CD4-positive, alpha-beta T cell (primary cell): ENCODE results near the gene ME3. TPM values are rescaled to one million over a fixed set of nuclear protein-coding genes. Genes with fewer than 3 reads are reported as not detected.

Experiments
- ATAC-seq: fragments of 200-7000 bp; cut with Tn5 transposase; one replicate; pipeline ENCODE4 v1.10.0; 2022; ENCODE audit warnings: mild to moderate bottlenecking; ENCODE audit not compliant: poor library complexity
- CTCF ChIA-PET: fragments of 350-600 bp; sonication (Branson Sonifier 250); formaldehyde crosslinking; loops from one replicate; lab custom pipeline; 2021; ENCODE audit warnings: antibody characterized with exemption, inconsistent platforms; lab: Charles Lee
- POLR2A ChIA-PET: fragments of 350-600 bp; sonication (Branson Sonifier 250); formaldehyde crosslinking; loops from one replicate; lab custom pipeline; 2021; ENCODE audit warnings: antibody characterized with exemption, inconsistent platforms; lab: Charles Lee
- DNase-seq, 14 experiments: peaks; one replicate each; pipeline ENCODE4 v3.0.0-alpha.2; 2013 to 2020; ENCODE audit warnings: mixed read lengths in 2 of 14
- H3K27ac ChIP-seq, 2 donors: one replicate each; pipeline versions ENCODE4 v1.5.1 to v1.7.0; 2013; ENCODE audit warnings: low read length in 2 of 2, low read depth in 1 of 2, mild to moderate bottlenecking in 1 of 2
- H3K27me3 ChIP-seq, 2 experiments: 1 replicate in 1 of 2; 2 replicates in 1 of 2; pipeline versions ENCODE4 v1.6.1 to v1.7.0; 2013; ENCODE audit warnings: low read length in 2 of 2, control low read depth in 1 of 2, mild to moderate bottlenecking in 1 of 2, moderate library complexity in 1 of 2; ENCODE audit not compliant: insufficient read depth in 2 of 2, control insufficient read depth in 1 of 2
- H3K36me3 ChIP-seq: one replicate; pipeline ENCODE4 v1.6.1; 2013; ENCODE audit warnings: low read length, control low read depth; ENCODE audit not compliant: insufficient read depth
- H3K4me1 ChIP-seq: one replicate; pipeline ENCODE4 v1.6.1; 2013; ENCODE audit warnings: low read length, control low read depth; ENCODE audit not compliant: insufficient read depth
- H3K4me3 ChIP-seq: one replicate; pipeline ENCODE4 v1.5.1; 2013; ENCODE audit warnings: mild to moderate bottlenecking, low read length, moderate library complexity
- H3K9me3 ChIP-seq, 2 experiments: 1 replicate in 1 of 2; 2 replicates in 1 of 2; pipeline versions ENCODE4 v1.6.1 to v1.7.0; 2013; ENCODE audit warnings: low read length in 2 of 2, mild to moderate bottlenecking in 2 of 2, control low read depth in 1 of 2, moderate library complexity in 1 of 2; ENCODE audit not compliant: control insufficient read depth in 1 of 2, insufficient read depth in 1 of 2
- H3K27ac Mint-ChIP-seq: one replicate; pipeline ENCODE4 v1.8.0; 2020; ENCODE audit warnings: mixed read lengths
- H3K27me3 Mint-ChIP-seq: one replicate; pipeline ENCODE4 v1.8.0; 2021; ENCODE audit warnings: mixed read lengths
- H3K36me3 Mint-ChIP-seq: one replicate; pipeline ENCODE4 v1.8.0; 2021; ENCODE audit warnings: low read depth, mixed read lengths
- H3K4me1 Mint-ChIP-seq: one replicate; pipeline ENCODE4 v1.8.0; 2021; ENCODE audit warnings: low read depth, mixed read lengths
- H3K4me3 Mint-ChIP-seq: one replicate; pipeline ENCODE4 v1.8.0; 2020; ENCODE audit warnings: mild to moderate bottlenecking, mixed read lengths
- H3K9me3 Mint-ChIP-seq: one replicate; pipeline ENCODE4 v1.8.0; 2020; ENCODE audit warnings: mixed read lengths
- intact Hi-C, 2 experiments: fragments of 100-400 bp; cut with DNase I in 1 of 2; cut with micrococcal nuclease in 1 of 2; formaldehyde crosslinking; loops; one replicate each; pipeline versions ENCODE4 v1.15.1 to v1.9.0; 2023 to 2025; cut with DNase I, micrococcal nuclease
- total RNA-seq, 174 experiments: library from RNA in 2 of 174; stranded (reverse) in 2 of 174; gene quantifications; one replicate each; pipeline ENCODE4 v1.2.3 and lab custom pipeline; 2021 to 2026
- TF ChIP-seq, protein P1 (sequence below): fragments of 200-600 bp; IDR thresholded peaks from one replicate; pipeline ENCODE4 v1.8.0; 2022; ENCODE audit warnings: antibody characterized with exemption, mild to moderate bottlenecking

ME3 gene
- total RNA-seq, 2 experiments from 2014 or later = 9.1 to 10.6 TPM

DNA sequence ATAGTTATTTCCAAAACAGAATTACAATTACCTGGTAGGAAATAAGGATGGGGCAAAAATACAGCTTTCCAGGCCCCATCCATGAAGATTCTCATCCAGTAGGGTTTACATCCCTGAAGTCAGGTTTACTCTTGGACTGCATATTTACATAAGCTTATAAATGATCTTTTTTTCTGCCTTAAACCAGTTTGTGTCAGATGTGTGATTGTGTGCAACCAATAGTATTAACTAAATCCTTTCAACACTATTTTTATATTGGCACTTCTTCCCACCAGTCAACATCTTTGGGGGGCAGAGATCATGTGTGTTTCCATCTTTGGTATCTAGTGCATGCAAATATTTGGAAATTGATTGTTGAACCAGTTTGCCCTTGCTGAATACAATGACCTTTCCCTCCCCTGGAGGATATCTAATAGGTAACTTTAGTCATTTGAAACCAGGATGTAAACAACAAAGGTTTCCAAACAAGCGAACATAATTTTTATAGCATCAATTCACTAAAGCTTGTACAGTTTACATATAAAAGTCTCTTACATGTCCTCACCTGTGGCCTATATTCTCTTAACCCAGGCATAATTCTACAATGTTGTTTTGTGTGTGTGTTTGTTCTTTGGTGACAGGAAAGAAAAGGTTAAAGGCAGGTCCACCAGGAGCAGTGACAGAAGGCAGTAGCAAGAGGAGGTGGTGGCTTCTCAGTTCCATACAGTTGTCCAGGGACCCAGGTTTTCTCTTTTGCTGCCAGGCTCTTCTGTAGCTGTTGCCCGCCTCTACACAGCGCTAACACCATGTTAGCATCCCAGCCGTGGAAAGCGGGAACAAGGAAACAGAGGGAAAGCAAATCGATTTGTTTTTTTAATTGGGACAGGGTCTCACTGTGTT, 1.7 kb upstream of the ME3 start:
- H3K4me3 ChIP-seq = no peak overlapping the region
- intact Hi-C loops = no loop called here
- no peaks in the 10 kb centered on the region for H3K36me3 Mint-ChIP-seq
- peaks cover 13% of the 10 kb centered on the region for H3K4me1 ChIP-seq
- H3K9me3 Mint-ChIP-seq = no peaks in the 10 kb centered on the region
- H3K27ac ChIP-seq = no peak overlapping the region
- TF ChIP-seq, protein P1, sequence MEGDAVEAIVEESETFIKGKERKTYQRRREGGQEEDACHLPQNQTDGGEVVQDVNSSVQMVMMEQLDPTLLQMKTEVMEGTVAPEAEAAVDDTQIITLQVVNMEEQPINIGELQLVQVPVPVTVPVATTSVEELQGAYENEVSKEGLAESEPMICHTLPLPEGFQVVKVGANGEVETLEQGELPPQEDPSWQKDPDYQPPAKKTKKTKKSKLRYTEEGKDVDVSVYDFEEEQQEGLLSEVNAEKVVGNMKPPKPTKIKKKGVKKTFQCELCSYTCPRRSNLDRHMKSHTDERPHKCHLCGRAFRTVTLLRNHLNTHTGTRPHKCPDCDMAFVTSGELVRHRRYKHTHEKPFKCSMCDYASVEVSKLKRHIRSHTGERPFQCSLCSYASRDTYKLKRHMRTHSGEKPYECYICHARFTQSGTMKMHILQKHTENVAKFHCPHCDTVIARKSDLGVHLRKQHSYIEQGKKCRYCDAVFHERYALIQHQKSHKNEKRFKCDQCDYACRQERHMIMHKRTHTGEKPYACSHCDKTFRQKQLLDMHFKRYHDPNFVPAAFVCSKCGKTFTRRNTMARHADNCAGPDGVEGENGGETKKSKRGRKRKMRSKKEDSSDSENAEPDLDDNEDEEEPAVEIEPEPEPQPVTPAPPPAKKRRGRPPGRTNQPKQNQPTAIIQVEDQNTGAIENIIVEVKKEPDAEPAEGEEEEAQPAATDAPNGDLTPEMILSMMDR = no peak
- DNase-seq (no peak), ATAC-seq (no peak)
- POLR2A ChIA-PET = no interaction called here
- H3K4me1 Mint-ChIP-seq = peaks cover 17% of the 10 kb centered on the region
- H3K27me3 ChIP-seq = no peaks in the 10 kb centered on the region
- H3K36me3 ChIP-seq = no peaks in the 10 kb centered on the region
- no peak overlapping the region for H3K27ac Mint-ChIP-seq
- peaks cover 11% of the 10 kb centered on the region for H3K27me3 Mint-ChIP-seq
- H3K9me3 ChIP-seq = no peaks in the 10 kb centered on the region
- CTCF ChIA-PET = no interaction called here
- peak overlapping the region; percentile 85 for H3K4me3 Mint-ChIP-seq

DNA sequence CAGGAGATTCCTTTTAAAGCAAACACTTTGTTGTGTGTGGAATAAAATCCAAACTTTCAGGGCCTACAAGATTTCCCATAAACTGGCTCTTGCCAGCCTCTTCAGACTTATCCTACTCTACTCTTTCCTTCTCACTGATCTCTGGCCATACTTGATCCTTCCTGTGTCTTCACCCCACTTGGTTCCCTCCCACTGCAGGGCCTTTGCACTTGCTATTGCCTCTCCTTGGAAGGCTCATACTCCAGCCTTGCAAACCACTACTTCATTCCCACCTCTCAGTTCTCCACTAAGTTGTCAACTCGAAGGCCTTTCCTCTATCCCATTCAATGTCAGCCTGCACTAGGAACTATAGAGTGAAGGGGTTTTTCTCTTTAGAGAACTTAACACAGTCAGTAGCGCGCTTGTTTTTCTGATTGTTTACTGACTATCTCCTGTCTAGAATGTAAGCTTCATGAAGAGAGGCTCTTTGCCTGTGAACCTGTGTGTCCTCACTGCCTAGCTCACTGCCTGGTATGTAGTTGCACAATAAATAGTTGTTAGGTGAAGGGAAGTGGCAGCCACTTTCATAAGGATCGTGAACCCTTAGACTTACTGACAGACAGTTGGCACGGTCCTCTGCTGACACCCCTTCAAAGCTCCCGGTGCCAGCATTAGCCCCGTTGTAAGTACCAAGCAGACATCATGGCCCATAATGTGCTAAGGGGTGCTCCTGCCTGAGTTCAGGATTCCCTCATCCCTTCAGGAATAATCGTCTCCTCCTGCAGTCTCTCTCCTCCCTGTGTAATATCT, 833 bp upstream of the ME3 start:
- TF ChIP-seq, protein P1 = no peak
- Mint-ChIP-seq H3K4me1 (peaks cover 18% of the 10 kb centered on the region), H3K4me3 (peak overlapping the region; percentile 85), H3K27ac (no peak overlapping the region), H3K9me3 (no peaks in the 10 kb centered on the region), H3K27me3 (peaks cover 18% of the 10 kb centered on the region), H3K36me3 (no peaks in the 10 kb centered on the region)
- H3K4me1 ChIP-seq = peaks cover 13% of the 10 kb centered on the region
- CTCF ChIA-PET = no interaction called here
- H3K36me3 ChIP-seq = no peaks in the 10 kb centered on the region
- H3K4me3 ChIP-seq = no peak overlapping the region
- no peak for ATAC-seq
- no peaks in the 10 kb centered on the region for H3K27me3 ChIP-seq
- intact Hi-C loops = no loop called here
- no peak for DNase-seq
- no peaks in the 10 kb centered on the region for H3K9me3 ChIP-seq
- no peak overlapping the region for H3K27ac ChIP-seq
- POLR2A ChIA-PET = no interaction called here

DNA sequence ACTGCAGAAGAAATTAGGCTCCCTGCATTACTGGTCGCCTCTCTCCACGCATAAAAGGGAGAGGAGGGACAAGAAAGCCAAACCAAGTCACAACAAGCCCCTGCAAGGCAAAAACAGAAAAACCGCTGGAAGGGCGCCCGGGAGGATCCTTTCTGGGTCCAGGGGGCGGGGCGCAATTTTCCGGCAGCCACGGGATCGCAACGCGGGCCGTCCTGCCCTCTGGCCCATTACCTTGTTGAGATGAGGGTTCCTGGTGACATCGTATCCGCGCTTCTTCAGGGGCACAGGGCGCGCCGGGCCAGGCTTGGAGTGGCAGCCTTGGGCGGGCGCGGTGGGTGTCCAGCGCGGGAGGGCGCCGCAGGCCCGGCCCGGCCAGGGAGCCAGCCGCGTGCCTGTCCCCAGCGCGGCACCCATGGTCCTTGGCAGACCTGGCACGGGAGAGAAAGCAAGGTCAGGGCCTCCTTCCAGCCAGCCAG, 847 bp downstream of the ME3 start:
- H3K4me3 Mint-ChIP-seq = peak overlapping the region; percentile 84
- Histone ChIP-seq H3K27me3 (no peaks in the 10 kb centered on the region), H3K27ac (no peak overlapping the region), H3K4me3 (peak overlapping the region; percentile 70), H3K36me3 (no peaks in the 10 kb centered on the region), H3K9me3 (no peaks in the 10 kb centered on the region), H3K4me1 (peaks cover 13% of the 10 kb centered on the region)
- ATAC-seq = peak; percentile 37
- ChIA-PET CTCF (no interaction called here), POLR2A (no interaction called here)
- no peaks in the 10 kb centered on the region for H3K36me3 Mint-ChIP-seq
- no peaks in the 10 kb centered on the region for H3K9me3 Mint-ChIP-seq
- peak overlapping the region; percentile 9 for H3K27ac Mint-ChIP-seq
- H3K4me1 Mint-ChIP-seq = peaks cover 18% of the 10 kb centered on the region
- peaks cover 18% of the 10 kb centered on the region for H3K27me3 Mint-ChIP-seq
- TF ChIP-seq, protein P1 = no peak
- peak in 5 of 14 experiments; percentile 0 to 34 (median 3) for DNase-seq
- intact Hi-C loops = no loop called here
